ENCODE measurements around the gene CASP7. TPM values are rescaled to one million over a fixed set of nuclear protein-coding genes. Genes with fewer than 3 reads are reported as not detected.

The CASP7 gene
- total and polyA plus RNA-seq, 2 of the 8 experiments (the other 6 are each of a cell fraction or from before 2014, with no cell fraction given): 2.3 to 4.1 TPM

DNA sequence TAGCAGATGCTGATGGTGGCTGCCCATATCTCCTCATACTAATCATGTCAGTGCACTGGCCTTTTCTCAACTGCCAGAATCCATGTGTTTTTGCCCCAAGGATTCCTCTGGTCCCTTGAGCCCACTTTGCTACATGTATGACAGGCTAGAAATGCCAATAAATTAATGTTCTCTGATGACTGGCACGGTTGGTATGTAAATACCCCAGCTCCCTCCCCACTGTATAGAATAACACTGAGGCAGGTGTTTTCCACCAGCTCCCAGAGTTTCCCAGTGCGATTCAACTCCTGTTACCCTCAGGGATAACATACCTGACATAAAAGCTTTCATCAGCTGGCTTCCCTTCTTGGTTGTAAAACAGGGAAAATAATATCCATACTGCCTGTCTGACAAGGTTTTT is 62.8 kb downstream of the CASP7 start (continued):
- TF ChIP-seq, protein P1, sequence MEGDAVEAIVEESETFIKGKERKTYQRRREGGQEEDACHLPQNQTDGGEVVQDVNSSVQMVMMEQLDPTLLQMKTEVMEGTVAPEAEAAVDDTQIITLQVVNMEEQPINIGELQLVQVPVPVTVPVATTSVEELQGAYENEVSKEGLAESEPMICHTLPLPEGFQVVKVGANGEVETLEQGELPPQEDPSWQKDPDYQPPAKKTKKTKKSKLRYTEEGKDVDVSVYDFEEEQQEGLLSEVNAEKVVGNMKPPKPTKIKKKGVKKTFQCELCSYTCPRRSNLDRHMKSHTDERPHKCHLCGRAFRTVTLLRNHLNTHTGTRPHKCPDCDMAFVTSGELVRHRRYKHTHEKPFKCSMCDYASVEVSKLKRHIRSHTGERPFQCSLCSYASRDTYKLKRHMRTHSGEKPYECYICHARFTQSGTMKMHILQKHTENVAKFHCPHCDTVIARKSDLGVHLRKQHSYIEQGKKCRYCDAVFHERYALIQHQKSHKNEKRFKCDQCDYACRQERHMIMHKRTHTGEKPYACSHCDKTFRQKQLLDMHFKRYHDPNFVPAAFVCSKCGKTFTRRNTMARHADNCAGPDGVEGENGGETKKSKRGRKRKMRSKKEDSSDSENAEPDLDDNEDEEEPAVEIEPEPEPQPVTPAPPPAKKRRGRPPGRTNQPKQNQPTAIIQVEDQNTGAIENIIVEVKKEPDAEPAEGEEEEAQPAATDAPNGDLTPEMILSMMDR (IDR thresholded peaks at IDR 0.05; ENCODE audit: control extremely low read depth in 1 of 3, insufficient read depth in 1 of 3, low read depth in 1 of 3, low read length in 3 of 3): no peak
- no peak for TF ChIP-seq SP1 (IDR thresholded peaks at IDR 0.05; ENCODE audit: low read depth, low read length)
- no peak for TF ChIP-seq GTF2F1 (IDR thresholded peaks at IDR 0.05; ENCODE audit: borderline replicate concordance, low read depth, low read length)
- TF ChIP-seq ASH2L (IDR thresholded peaks at IDR 0.05; ENCODE audit: low read length): no peak
- no peak for TF ChIP-seq EP300 (IDR thresholded peaks at IDR 0.05; ENCODE audit: borderline replicate concordance in 1 of 2, low read depth in 2 of 2, low read length in 2 of 2)
- no peak for TF ChIP-seq EGR1 (IDR thresholded peaks at IDR 0.05; ENCODE audit: borderline replicate concordance, low read depth, low read length)
- TF ChIP-seq, protein P2, sequence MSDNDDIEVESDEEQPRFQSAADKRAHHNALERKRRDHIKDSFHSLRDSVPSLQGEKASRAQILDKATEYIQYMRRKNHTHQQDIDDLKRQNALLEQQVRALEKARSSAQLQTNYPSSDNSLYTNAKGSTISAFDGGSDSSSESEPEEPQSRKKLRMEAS (IDR thresholded peaks at IDR 0.05): no peak
- TF ChIP-seq CEBPB (IDR thresholded peaks at IDR 0.05; ENCODE audit: low read depth, low read length): no peak
